WERI-Rb-1 (cell line): ENCODE data around the gene CDH23.

Experiments used
- DNase-seq: peaks from one replicate; pipeline ENCODE4 v3.0.0-alpha.2; 2020
- H3K27ac ChIP-seq: fragments of 250-450 bp; sonication (Bioruptor Pico); 2 replicates; pipeline ENCODE4 v1.5.1; 2020; ENCODE audit warnings: mild to moderate bottlenecking, moderate library complexity
- H3K27me3 ChIP-seq: fragments of 250-450 bp; sonication (Bioruptor Pico); 2 replicates; pipeline ENCODE4 v1.5.1; 2021; ENCODE audit warnings: mild to moderate bottlenecking, low read depth, moderate library complexity; ENCODE audit not compliant: insufficient read depth, severe bottlenecking
- H3K36me3 ChIP-seq: fragments of 250-450 bp; sonication (Bioruptor Pico); 2 replicates; pipeline ENCODE4 v1.5.1; 2020; ENCODE audit warnings: mild to moderate bottlenecking, moderate library complexity
- H3K4me3 ChIP-seq: 2 replicates; pipeline ENCODE4 v1.5.1; 2011; ENCODE audit warnings: low read depth, mild to moderate bottlenecking, control low read depth, low read length
- H3K9me3 ChIP-seq: fragments of 250-450 bp; sonication (Bioruptor Pico); 2 replicates; pipeline ENCODE4 v1.5.1; 2021; ENCODE audit warnings: mild to moderate bottlenecking, moderate library complexity; ENCODE audit not compliant: severe bottlenecking
- TF ChIP-seq, protein P1 (sequence below): IDR thresholded peaks from 2 replicates; pipeline ENCODE4 v1.5.1; 2011; ENCODE audit warnings: low read depth, mild to moderate bottlenecking, control low read depth, inconsistent platforms, low read length

Gene CDH23

DNA sequence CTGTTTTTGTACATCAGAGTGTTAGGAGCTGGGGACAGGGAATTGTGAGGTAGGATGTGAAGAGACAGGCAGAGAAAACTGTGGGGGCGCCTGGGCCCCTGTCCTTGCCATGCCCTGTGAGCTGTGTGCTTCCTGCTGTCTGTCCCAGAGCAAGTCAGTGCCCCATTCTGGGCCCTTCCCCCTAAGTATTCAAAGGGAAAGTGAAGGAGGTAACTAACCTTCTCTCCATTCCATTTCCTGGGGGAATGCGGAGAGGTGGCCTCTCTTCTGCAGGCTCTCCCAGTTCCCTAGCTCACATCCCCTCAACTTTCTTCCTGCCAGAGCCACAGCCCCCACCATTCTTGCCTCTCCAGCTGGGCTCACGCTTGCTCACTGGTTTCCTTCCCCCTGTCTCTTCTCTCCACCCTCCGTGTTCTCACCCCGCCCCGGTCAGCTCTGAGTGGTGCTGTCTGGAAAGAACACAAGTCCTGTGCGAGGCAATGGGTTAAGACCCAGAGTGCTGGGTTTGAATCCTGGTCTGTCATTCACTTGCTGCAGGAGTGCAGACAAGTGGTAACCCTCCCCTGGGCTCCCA is 386.3 kb downstream of the CDH23 start:
- Histone ChIP-seq H3K9me3 (no peaks in the 10 kb centered on the region), H3K27me3 (no peaks in the 10 kb centered on the region), H3K36me3 (peaks cover 21% of the 10 kb centered on the region), H3K27ac (no peak overlapping the region), H3K4me3 (no peak overlapping the region)
- TF ChIP-seq, protein P1, sequence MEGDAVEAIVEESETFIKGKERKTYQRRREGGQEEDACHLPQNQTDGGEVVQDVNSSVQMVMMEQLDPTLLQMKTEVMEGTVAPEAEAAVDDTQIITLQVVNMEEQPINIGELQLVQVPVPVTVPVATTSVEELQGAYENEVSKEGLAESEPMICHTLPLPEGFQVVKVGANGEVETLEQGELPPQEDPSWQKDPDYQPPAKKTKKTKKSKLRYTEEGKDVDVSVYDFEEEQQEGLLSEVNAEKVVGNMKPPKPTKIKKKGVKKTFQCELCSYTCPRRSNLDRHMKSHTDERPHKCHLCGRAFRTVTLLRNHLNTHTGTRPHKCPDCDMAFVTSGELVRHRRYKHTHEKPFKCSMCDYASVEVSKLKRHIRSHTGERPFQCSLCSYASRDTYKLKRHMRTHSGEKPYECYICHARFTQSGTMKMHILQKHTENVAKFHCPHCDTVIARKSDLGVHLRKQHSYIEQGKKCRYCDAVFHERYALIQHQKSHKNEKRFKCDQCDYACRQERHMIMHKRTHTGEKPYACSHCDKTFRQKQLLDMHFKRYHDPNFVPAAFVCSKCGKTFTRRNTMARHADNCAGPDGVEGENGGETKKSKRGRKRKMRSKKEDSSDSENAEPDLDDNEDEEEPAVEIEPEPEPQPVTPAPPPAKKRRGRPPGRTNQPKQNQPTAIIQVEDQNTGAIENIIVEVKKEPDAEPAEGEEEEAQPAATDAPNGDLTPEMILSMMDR: no peak
- no peak for DNase-seq

DNA sequence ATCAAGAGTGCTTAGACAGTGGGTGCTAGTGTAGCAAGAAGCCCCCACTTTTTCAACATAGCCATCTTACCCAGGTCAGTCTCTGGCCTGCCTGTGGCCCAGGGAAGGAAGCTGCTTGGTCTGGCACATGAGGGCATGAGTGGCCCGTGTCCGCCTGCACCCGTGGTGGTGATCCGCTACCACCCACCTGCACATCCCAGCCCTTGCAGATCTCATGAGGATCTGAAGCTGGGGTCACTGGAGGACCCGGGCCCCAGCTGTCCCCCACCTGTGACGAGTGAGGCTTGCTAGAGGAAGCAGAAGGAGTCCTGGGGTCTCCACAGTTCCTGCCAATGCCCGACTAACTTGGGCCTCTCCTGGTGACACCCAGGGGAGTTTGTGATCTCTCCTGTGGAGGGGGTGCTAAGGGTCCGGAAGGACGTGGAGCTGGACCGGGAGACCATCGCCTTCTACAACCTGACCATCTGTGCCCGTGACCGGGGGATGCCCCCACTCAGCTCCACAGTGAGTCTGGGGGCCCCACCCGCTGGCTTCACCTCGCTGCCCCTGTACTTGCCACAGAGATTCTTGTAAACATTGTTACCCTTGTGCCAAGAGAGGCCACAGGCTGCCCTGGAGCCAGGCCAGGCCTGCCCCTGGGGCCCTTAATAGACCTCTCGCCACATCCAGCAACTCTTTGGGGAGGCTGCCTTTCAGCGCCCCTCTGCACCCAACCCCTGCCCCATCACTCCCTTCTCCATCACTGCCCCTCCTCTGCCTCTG is 387.4 kb downstream of the CDH23 start:
- no peak for DNase-seq
- no peaks in the 10 kb centered on the region for H3K9me3 ChIP-seq
- TF ChIP-seq, protein P1: no peak
- H3K27ac ChIP-seq: no peak overlapping the region
- H3K4me3 ChIP-seq: no peak overlapping the region
- H3K27me3 ChIP-seq: no peaks in the 10 kb centered on the region
- H3K36me3 ChIP-seq: peaks cover 20% of the 10 kb centered on the region

DNA sequence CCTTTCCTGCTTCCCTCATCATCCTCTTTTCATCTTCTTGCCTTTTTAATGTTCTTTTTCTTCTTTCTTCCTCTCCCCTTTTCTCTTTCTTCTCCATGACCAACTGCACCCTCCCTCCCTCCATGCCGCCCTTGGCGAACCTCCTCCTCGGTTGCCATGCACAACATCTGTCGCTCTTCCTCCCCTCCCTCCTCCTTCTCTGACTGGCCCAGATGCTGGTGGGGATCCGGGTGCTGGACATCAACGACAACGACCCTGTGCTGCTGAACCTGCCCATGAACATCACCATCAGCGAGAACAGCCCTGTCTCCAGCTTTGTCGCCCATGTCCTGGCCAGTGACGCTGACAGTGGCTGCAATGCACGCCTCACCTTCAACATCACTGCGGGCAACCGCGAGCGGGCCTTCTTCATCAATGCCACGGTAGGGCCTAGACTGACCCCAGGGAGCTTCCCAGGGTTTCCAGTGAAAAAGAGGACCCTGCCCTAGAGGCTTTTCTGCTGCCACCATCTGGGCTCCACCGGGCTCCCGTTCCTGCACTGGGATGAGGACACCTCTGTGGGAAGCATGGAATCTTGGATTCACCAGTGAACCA is 388.1 kb downstream of the CDH23 start:
- DNase-seq: no peak
- Histone ChIP-seq H3K36me3 (peaks cover 13% of the 10 kb centered on the region), H3K4me3 (no peak overlapping the region), H3K27me3 (no peaks in the 10 kb centered on the region), H3K9me3 (no peaks in the 10 kb centered on the region), H3K27ac (no peak overlapping the region)
- TF ChIP-seq, protein P1: no peak

DNA sequence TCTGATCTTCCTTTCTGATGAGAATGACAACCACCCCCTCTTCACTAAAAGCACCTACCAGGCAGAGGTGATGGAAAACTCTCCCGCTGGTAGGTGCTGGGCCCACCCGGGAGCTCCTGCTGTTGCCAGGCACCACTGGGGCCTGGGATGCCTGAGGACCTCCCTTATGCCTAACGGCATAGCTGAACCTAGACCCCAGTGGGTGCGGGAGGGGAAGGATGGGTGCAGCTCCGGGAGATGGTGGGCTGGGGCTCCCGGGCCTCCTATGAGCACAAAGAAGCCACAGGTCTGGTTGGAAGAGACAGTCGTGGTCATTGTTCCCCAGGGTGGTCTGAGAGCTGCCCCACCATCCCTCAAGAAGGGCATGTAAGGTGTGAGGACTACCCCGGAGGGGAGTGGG is 392.2 kb downstream of the CDH23 start:
- Histone ChIP-seq H3K27me3 (no peaks in the 10 kb centered on the region), H3K9me3 (no peaks in the 10 kb centered on the region), H3K4me3 (no peak overlapping the region), H3K27ac (no peak overlapping the region), H3K36me3 (peaks cover 15% of the 10 kb centered on the region)
- TF ChIP-seq, protein P1: no peak
- DNase-seq: no peak

DNA sequence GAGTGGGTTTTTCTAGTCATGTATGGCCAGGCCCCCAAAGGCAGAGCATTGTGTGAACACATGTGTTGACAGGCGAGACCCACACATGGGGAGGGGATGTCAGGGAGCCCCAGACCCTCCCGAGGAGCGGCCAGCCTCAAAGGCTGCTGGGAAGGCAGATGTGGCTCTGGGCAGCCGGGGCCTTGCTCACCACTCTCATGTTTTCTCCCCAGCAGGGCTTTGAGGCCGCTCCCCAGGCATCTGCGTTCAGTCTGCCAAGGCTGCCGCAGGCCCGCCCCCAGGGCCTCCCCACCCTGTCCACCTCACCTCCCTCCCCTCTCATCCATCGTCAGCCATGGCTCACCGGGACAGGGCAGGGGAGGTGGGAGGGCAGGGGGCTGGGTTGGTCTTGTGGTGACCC is 393.2 kb downstream of the CDH23 start:
- no peak overlapping the region for H3K27ac ChIP-seq
- DNase-seq: no peak
- H3K36me3 ChIP-seq: peaks cover 18% of the 10 kb centered on the region
- no peaks in the 10 kb centered on the region for H3K9me3 ChIP-seq
- H3K27me3 ChIP-seq: no peaks in the 10 kb centered on the region
- H3K4me3 ChIP-seq: no peak overlapping the region
- TF ChIP-seq, protein P1: no peak
